Measurements from ENCODE around the gene DNAJC7.

DNA sequence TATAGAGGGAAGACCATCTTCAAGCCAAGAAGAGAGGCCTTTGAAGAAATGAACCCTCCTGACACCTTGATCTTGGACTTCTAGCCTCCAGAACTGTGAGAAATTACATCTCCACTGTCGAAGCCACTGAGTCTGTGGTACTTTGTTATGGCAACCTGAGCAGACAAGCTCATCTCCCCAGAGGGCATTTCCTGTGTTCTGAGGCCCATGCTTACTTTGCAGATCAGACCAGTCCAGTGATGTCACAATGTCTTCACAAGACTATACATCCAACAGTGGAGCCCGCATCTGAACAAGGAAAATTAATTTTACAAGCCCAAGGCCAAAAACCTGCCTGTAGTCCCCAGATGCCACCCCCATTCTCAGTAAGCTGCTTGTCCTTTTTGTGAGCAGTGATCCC is 48.0 kb upstream of the DNAJC7 start:
- no peak for TF ChIP-seq EZH2 (IDR thresholded peaks at IDR 0.05; ENCODE audit: borderline replicate concordance)
- TF ChIP-seq, protein P1, sequence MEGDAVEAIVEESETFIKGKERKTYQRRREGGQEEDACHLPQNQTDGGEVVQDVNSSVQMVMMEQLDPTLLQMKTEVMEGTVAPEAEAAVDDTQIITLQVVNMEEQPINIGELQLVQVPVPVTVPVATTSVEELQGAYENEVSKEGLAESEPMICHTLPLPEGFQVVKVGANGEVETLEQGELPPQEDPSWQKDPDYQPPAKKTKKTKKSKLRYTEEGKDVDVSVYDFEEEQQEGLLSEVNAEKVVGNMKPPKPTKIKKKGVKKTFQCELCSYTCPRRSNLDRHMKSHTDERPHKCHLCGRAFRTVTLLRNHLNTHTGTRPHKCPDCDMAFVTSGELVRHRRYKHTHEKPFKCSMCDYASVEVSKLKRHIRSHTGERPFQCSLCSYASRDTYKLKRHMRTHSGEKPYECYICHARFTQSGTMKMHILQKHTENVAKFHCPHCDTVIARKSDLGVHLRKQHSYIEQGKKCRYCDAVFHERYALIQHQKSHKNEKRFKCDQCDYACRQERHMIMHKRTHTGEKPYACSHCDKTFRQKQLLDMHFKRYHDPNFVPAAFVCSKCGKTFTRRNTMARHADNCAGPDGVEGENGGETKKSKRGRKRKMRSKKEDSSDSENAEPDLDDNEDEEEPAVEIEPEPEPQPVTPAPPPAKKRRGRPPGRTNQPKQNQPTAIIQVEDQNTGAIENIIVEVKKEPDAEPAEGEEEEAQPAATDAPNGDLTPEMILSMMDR (IDR thresholded peaks at IDR 0.05; ENCODE audit: poor library complexity), result no peak

Measured in hepatocyte (in vitro differentiated cells).